ENCODE data around the gene CCDC183. TPM values are rescaled to one million over a fixed set of nuclear protein-coding genes. Genes with fewer than 3 reads are reported as not detected.

Gene CCDC183
- total RNA-seq, 1 donor from 2014 or later = under 0.01 TPM

DNA sequence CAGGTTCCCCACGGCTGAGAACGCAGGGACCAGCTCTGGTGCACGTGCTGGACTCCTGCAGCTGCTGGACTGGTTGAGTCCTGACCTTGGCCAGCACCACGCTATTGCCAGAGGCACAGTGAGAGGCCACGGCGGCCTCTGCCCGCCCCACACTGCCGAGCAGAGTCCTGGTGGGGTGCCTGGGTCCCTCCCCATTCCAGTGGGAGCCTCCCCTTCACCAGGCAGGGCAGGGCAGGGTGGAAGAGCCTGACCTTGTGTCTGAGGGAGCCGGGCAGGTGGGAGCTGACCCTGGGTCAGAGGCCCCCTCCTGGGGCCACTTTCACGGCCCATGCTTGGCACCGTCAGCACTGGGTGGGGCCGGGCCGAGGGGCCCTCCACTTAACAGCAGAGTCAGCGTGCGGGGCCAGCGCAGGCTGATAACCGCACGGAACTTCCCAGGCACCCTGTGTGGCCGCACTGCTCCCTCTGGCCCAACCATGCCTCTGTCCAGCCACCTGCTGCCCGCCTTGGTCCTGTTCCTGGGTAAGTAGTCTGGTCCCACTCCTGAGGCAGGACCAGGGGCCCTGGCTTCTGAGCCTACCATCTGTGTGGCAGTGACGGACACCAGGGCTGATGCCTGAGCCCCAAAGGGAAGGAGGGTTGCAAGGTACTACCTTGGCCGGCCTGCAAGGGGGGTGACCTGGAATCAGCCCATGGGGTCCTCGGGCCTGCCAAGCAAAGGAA, 56.0 kb downstream of the CCDC183 start, which contains the start of gene MAMDC4:
Gene MAMDC4 (plus strand): TSS at position 406 of the 723 bp plus-strand sequence. CDS start 71 bp downstream, at position 477.
- H3K4me3 ChIP-seq (ENCODE audit: low read depth, low read length) = no peak within 1 kb of the TSS
- H3K36me3 ChIP-seq (ENCODE audit: control insufficient read depth, insufficient read depth, low read length) = peaks cover 10% of the 10 kb centered on the region
- DNase-seq (ENCODE audit: low read depth) (no peak), FAIRE-seq (no peak)
- TF ChIP-seq, protein P1, sequence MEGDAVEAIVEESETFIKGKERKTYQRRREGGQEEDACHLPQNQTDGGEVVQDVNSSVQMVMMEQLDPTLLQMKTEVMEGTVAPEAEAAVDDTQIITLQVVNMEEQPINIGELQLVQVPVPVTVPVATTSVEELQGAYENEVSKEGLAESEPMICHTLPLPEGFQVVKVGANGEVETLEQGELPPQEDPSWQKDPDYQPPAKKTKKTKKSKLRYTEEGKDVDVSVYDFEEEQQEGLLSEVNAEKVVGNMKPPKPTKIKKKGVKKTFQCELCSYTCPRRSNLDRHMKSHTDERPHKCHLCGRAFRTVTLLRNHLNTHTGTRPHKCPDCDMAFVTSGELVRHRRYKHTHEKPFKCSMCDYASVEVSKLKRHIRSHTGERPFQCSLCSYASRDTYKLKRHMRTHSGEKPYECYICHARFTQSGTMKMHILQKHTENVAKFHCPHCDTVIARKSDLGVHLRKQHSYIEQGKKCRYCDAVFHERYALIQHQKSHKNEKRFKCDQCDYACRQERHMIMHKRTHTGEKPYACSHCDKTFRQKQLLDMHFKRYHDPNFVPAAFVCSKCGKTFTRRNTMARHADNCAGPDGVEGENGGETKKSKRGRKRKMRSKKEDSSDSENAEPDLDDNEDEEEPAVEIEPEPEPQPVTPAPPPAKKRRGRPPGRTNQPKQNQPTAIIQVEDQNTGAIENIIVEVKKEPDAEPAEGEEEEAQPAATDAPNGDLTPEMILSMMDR (IDR thresholded peaks at IDR 0.05; ENCODE audit: insufficient read depth, low read length, severe bottlenecking) = no peak
- H3K27me3 ChIP-seq (ENCODE audit: control insufficient read depth, insufficient read depth, low read length) = no peaks in the 10 kb centered on the region

DNA sequence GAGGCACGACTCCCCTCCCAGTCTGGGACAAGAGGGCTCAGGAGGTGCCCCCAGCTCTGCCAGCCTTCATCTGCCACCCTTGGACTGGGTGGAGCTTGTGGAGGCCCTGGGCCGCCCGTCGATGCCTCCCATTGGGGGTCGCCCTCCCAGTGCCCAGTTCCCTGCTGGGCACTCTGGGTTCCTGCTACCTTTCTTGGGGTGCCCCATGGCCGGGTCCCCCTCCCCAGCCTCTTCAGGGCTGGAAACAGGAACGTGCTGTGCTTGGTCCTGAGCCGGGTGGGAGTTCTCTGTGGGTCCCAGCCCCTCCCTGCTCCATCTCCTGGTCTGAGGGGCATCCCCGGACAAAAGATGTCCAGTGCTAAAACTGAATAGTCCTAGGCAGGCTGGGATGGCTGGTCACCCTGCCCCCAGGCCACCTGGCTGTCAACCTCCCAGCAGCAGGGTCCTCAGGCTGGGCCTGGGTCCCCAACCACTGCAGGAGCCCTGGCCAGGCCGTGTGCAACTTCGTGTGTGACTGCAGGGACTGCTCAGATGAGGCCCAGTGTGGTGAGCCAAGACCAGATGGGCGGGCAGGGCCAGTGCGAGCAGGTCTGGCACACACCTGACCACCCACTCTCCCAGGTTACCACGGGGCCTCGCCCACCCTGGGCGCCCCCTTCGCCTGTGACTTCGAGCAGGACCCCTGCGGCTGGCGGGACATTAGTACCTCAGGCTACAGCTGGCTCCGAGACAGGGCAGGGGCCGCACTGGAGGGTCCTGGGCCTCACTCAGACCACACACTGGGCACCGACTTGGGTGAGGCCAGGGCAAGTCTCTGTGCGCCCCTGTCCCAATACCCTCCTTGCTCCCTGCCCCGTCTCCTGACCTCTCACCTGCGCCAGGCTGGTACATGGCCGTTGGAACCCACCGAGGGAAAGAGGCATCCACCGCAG, 56.8 kb downstream of the CCDC183 start:
- FAIRE-seq (no peak), DNase-seq (ENCODE audit: low read depth) (no peak)
- peaks cover 10% of the 10 kb centered on the region for H3K36me3 ChIP-seq (ENCODE audit: control insufficient read depth, insufficient read depth, low read length)
- no peak overlapping the region for H3K4me3 ChIP-seq (ENCODE audit: low read depth, low read length)
- TF ChIP-seq, protein P1 (IDR thresholded peaks at IDR 0.05; ENCODE audit: insufficient read depth, low read length, severe bottlenecking) = no peak
- H3K27me3 ChIP-seq (ENCODE audit: control insufficient read depth, insufficient read depth, low read length) = no peaks in the 10 kb centered on the region

DNA sequence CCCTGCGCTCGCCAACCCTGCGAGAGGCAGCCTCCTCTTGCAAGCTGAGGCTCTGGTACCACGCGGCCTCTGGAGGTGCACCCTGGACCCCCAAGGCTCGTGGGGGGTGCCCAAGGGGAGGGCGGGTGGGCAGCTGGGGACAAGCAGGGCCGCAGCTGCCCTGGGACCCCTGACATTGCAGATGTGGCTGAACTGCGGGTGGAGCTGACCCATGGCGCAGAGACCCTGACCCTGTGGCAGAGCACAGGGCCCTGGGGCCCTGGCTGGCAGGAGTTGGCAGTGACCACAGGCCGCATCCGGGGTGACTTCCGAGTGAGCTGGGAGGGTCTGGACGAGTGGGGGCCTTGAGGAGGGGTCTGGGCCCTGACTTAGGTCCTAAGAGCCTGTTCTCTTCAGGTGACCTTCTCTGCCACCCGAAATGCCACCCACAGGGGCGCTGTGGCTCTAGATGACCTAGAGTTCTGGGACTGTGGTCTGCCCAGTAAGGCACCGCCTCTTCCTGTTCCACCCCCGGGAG, 57.5 kb downstream of the CCDC183 start:
- no peak for FAIRE-seq
- DNase-seq (ENCODE audit: low read depth) = no peak

DNA sequence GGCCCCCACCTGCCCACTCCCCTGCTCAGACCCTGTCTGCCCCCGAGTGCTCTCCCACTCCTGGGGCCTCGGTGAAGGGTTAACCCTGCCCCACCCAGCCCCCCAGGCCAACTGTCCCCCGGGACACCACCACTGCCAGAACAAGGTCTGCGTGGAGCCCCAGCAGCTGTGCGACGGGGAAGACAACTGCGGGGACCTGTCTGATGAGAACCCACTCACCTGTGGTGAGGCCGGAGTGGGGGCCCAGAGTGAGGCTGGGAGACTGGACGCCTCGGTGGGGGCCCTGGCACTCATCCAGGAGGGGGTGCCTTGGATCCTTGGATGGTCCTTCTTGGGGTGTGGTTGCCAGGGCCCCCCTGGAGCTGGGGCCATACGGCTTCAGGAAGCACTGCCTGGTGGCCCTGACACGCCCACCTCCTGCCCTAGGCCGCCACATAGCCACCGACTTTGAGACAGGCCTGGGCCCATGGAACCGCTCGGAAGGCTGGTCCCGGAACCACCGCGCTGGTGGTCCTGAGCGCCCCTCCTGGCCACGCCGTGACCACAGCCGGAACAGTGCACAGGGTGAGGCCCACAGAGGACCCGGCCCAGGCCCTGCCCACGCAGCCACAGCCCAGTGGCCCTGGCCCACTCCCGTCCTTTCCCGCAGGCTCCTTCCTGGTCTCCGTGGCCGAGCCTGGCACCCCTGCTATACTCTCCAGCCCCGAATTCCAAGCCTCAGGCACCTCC, 58.1 kb downstream of the CCDC183 start:
- H3K27me3 ChIP-seq (ENCODE audit: control insufficient read depth, insufficient read depth, low read length) = no peaks in the 10 kb centered on the region
- peaks cover 10% of the 10 kb centered on the region for H3K36me3 ChIP-seq (ENCODE audit: control insufficient read depth, insufficient read depth, low read length)
- FAIRE-seq (no peak), DNase-seq (ENCODE audit: low read depth) (no peak)
- TF ChIP-seq, protein P1 (IDR thresholded peaks at IDR 0.05; ENCODE audit: insufficient read depth, low read length, severe bottlenecking) = no peak
- no peak overlapping the region for H3K4me3 ChIP-seq (ENCODE audit: low read depth, low read length)

More for the DNA sequence above, 57.5 kb downstream of the CCDC183 start:
- no peak overlapping the region for H3K4me3 ChIP-seq (ENCODE audit: low read depth, low read length)
- H3K27me3 ChIP-seq (ENCODE audit: control insufficient read depth, insufficient read depth, low read length) = no peaks in the 10 kb centered on the region
- H3K36me3 ChIP-seq (ENCODE audit: control insufficient read depth, insufficient read depth, low read length) = peaks cover 10% of the 10 kb centered on the region
- TF ChIP-seq, protein P1 (IDR thresholded peaks at IDR 0.05; ENCODE audit: insufficient read depth, low read length, severe bottlenecking) = no peak

DNA sequence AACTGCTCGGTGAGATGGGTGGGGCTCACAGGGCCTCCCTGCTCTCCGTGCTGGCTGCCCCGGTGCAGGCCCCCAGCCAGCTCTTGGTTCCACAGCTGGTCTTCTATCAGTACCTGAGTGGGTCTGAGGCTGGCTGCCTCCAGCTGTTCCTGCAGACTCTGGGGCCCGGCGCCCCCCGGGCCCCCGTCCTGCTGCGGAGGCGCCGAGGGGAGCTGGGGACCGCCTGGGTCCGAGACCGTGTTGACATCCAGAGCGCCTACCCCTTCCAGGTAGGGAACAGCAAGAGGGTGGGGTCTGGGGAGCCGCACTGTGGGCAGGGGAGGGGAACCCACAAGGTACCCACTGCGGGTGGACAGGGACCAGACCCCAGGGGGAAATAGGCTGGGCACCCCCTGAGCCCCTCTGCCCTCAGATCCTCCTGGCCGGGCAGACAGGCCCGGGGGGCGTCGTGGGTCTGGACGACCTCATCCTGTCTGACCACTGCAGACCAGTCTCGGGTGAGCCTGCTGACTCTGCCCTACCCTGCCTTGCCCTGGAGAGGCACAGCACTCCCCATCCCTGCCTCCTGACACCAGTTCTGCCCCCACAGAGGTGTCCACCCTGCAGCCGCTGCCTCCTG, 58.8 kb downstream of the CCDC183 start:
- TF ChIP-seq, protein P1 (IDR thresholded peaks at IDR 0.05; ENCODE audit: insufficient read depth, low read length, severe bottlenecking) = no peak
- no peak for FAIRE-seq
- Histone ChIP-seq H3K36me3 (ENCODE audit: control insufficient read depth, insufficient read depth, low read length) (peaks cover 10% of the 10 kb centered on the region), H3K27me3 (ENCODE audit: control insufficient read depth, insufficient read depth, low read length) (no peaks in the 10 kb centered on the region), H3K4me3 (ENCODE audit: low read depth, low read length) (no peak overlapping the region)
- no peak for DNase-seq (ENCODE audit: low read depth)
